GM18517 (cell line): ENCODE data around the gene NUDT16L1.
A peak's percentile ranks its signal among the peaks of the same experiment; 100 is the strongest.
"Not testable (repeated sequence)": the region's sequence is repeated elsewhere in the genome, so short reads cannot be mapped to it uniquely, and the experiment has no call there.

Experiments
- ATAC-seq: cut with Tn5 transposase; IDR thresholded peaks from one replicate; pipeline ENCODE4 v1.9.1; 2021; ENCODE audit warnings: mild to moderate bottlenecking, moderate library complexity; ENCODE audit not compliant: unreplicated experiment

NUDT16L1 gene

GRCh38 chr16:4713663-4714501, 20.5 kb downstream of the NUDT16L1 start:
- no peak for ATAC-seq

- no peak for ATAC-seq
Measured at GRCh38 chr16:4714996-4715395, 21.6 kb downstream of the NUDT16L1 start.

GRCh38 chr16:4718466-4718865, 25.1 kb downstream of the NUDT16L1 start:
- ATAC-seq = no peak

DNA sequence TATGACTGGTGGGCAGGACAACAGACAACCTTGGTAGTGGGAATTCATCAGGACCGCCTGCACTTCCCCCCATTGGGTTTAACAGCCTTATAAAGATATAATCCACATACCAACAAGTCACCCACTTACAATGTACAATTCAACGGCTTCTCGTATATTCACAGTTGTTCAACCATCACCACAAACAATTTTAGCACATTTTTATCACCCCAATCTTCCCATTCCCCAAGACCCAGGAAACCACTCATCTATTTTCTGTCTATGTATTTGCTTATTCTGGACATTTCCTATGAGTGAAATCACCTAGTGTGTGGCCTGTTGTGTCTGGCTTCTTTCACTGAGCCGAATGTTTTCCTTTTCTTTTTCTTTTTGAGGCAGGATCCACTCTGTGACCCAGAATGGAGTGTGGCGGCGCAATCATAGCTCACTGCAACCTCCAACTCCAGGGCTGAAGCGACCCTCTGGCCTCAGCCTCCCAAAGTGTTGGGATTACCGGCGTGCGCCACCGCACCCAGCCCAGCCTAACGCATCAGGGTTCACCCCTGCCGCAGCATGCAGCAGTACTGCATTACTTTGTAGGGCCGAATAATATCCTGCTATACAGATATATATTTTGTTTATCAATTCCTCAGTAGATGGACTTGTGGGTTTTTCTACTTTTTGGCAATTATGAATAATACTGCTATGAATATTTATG, 29.9 kb downstream of the NUDT16L1 start:
- ATAC-seq = no peak

DNA sequence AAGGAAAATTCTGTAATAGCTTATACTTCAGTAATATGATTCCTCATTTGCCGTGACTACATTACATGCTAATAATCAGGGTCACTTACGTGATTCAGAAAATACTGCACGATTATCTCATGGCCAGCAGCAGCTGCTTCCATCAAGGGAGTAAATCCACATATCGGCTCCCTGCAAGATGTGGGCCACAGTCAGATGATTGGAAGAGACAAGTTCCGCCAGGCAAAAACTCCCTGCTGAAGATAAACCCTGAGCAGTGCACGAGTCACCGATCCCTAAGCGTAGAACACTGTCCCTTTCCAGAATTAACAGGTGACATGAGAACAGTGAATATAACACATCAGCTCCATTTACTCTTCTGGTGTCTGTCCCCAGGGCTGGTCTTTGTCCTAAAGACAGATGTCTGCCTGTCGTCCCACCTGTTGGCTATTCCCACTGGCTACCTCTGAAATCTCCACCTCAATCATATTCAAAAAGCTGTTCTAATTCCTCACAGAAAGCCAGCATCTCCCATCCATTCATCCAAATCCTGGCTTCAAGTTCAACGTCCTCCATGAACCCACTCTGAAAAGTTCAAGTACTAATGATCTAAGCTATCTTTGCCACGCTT, 31.4 kb downstream of the NUDT16L1 start:
- ATAC-seq = no peak

DNA sequence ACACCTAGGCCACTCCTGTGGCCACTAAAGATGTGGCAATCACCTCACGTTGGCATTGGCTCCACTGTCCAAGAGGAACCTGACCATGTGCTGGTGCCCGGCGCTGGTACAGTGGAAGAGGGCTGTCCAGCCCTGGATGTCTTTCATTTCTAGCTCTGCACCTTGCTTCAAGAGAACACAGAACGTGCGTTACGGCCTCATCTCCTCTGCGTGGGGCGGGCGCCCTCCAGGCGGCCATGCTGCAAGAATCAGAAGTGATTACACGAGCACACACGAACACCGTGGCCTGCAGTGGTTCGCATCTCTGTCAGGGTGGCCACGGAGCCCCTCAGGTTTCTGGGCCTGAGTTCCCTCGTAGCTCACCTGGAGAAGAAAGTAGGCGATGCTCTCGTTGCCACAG, 33.3 kb downstream of the NUDT16L1 start:
- ATAC-seq = no peak

- ATAC-seq = no peak
Measured at GRCh38 chr16:4728676-4729075, 35.3 kb downstream of the NUDT16L1 start.

- no peak for ATAC-seq
Measured at GRCh38 chr16:4729876-4730275, 36.5 kb downstream of the NUDT16L1 start.

DNA sequence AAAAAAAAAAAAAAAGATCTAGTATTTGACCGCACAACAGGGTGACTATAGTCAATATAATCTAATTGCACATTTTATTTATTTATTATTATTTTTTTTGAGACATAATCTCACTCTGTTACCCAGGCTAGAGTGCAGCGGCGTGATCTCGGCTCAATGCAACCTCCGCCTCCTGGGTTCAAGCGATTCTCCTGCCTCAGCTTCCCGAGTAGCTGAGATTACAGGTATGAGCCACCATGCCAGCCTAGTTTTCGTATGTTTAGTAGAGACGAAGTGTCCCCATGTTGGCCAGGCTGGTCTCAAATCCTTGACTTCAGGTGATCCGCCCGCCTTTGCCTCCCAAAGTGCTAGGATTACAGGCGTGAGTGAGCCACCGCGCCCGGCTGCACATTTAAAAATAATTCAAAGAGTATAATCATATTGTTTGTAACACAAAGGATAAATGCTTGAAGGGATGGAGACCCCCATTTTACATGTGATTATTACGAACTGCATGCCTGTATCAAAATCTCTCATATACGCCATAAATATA, 39.9 kb downstream of the NUDT16L1 start:
- ATAC-seq = no peak

- peak; percentile 13 for ATAC-seq
Measured at GRCh38 chr16:4733747-4734062, 40.3 kb downstream of the NUDT16L1 start.

DNA sequence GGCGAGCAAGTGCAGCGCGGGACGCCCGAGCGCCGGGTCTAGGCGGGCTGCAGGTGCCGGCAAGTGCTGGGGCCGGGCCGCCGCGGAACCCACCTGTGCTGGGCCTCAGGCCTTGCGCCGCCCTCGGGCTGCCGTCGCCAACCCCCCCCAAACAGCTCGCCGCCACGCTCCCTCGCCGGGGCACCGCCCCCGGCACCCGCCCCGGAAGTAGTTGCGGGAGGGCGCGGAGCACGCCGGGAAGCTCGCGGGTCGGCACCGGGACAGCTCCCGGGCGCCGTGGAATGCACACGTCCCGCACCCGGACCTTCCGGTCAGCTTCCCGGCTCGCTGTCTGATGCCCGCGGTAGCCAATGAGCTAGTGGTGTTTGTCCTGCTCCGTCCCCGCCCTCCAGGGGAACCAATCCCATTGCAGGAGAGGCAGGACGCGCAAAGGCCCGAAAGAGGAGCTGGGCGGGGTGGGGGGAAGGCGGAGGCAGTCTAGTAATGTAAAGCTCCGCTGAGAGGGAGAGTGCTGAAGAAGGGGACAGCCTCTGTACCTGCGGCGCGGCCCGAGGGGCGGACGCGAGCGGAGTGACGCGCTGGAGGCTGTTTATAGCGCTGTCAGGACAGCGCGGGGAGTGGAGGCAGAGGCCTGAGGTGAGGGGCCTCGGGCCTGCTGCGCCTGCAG, 40.8 kb downstream of the NUDT16L1 start, which contains the start of the genes ANKS3 and DNAAF8:
Gene ANKS3 (minus strand): TSS at position 209 of the 667 bp plus-strand sequence. CDS start 4,122 bp downstream, outside the sequence.
Gene DNAAF8 (plus strand): TSS at position 475 of the 667 bp plus-strand sequence. CDS start 1,978 bp downstream, outside the sequence.
- peak; percentile 69 for ATAC-seq

DNA sequence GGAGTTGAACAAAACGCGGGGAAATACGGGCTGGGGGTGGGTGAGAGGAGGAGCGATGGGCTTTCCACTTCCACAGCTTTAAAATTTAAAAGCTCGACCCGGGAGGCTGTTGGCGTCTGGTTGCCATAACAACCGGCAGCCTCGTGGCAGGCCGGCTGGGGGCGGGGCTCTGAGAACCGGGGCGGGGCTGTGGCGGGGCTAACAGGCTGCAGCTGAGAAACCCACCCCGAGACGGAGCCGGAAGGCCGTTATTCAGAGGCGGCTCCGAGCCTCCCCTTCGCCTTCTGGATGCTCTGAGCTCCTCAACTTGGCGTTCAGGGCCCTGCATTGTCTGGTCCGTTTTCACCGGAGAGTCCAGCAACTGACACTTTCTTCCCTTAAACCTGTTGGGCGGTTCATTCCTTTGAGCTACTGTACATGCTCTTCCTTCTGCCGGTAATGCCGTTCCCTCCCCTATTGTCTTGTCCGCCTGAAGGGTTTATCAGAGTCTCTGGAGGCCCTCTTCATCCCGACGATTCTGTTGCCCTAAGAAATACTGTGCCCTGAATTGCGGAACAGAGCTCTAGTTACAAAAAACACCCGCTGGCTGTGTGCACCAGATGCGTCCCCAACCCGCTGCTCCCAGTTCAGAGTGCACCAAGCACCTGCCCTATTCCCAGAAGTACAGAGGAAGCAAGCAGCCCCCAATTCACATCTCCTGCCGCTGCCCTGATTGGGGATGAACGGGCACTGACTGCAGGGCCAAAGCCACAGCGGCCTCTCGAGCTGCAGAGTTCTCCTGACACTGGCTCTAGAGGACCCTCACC, 41.6 kb downstream of the NUDT16L1 start:
- peak; percentile 37 for ATAC-seq

DNA sequence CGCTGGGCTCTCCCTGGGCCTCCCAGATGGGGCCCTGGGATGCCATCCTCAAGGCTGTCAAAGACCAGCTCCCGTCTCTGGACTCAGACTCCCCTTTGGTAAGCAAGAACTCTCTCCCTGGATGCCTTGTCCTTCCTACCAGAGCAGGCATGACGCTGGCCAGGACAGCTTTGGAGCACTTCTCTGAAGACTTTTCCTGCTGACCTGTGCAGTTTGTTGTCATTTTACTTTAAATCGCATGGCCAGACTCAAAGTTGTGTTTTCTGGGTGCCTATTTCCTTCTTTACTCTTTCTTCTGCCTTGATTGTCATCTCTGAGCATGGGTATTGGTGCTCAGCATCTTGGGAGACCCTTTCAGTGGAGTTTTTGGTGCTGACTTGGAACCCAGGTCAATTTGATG, 43.2 kb downstream of the NUDT16L1 start:
- ATAC-seq = no peak

DNA sequence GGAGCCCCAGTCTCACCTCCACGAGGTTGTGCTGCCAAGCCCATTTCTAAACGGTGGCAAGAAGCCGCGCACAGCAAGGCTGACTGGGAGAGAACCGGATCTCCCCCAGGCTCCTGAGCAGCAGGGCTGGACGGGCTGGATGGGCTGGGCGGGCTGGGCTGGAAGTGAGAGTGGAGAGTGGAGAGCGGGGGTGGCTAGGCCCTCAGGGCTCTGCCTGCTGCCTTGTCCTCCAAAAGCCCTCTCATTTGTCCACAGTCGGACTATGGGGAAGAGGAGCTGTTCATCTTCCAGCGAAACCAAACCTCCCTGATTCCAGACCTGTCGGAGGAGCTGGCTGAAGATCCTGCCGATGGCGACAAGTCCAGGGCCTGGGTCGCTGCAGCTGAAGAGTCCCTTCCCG, 44.2 kb downstream of the NUDT16L1 start:
- no peak for ATAC-seq

DNA sequence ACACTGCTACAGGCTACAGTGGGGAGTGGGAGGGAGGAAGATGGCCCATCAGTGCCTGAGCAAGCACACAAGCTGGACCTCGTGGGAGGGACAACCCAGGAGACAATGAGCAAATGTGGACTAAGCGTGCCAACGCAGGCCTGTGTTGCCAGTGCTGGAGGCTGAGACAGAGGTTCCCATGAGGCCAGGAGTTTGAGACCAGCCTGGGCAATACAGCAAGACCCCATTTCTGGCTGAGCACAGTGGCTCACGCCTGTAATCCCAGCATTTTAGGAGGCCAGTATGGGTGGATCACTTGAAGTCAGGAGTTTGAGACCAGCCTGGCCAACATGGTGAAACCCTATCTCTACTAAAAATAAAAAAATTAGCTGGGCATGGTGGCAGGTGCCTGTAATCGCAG, 45.0 kb downstream of the NUDT16L1 start:
- not testable (repeated sequence) for ATAC-seq

- ATAC-seq = no peak
Measured at GRCh38 chr16:4743226-4743878, 50.0 kb downstream of the NUDT16L1 start.

DNA sequence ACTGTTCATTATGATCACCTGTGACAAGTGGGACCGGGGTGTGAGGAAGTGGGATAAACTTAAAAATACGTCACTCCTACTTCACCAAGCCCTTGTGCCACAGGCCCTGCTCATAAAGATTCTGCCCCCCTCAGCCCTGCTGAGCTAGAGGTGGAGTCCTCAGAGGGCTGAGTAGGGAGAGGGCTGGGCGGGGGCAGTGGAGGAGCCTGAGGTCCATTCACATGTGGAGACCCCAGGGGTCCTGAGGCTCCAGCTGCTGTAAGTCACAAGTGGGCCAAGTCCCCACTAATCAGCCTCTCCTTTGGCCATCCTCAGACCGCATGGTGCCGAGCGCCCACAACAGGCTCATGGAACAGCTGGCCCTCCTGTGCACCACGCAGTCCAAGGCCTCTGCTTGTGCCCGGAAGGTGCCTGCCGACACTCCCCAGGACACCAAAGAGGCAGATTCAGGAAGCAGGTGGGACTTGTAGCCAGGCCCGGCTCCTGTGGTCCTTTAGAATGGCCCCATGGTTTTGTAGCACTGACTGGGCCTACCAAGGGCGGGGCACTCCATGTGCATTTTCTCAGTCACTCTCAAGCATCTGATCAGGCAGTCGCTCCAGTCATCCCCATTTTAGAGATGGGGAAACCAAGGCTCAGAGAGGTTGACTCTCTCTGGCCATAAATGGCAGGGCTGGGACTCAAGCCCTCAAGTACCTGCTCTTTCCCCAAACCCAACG, 51.4 kb downstream of the NUDT16L1 start:
- no peak for ATAC-seq

GRCh38 chr16:4745274-4745569, 51.9 kb downstream of the NUDT16L1 start:
- ATAC-seq = no peak
